ENCODE results near the gene NOB1.

- TF ChIP-seq, protein P1, sequence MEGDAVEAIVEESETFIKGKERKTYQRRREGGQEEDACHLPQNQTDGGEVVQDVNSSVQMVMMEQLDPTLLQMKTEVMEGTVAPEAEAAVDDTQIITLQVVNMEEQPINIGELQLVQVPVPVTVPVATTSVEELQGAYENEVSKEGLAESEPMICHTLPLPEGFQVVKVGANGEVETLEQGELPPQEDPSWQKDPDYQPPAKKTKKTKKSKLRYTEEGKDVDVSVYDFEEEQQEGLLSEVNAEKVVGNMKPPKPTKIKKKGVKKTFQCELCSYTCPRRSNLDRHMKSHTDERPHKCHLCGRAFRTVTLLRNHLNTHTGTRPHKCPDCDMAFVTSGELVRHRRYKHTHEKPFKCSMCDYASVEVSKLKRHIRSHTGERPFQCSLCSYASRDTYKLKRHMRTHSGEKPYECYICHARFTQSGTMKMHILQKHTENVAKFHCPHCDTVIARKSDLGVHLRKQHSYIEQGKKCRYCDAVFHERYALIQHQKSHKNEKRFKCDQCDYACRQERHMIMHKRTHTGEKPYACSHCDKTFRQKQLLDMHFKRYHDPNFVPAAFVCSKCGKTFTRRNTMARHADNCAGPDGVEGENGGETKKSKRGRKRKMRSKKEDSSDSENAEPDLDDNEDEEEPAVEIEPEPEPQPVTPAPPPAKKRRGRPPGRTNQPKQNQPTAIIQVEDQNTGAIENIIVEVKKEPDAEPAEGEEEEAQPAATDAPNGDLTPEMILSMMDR (IDR thresholded peaks at IDR 0.05 in 8 of 11, conservative IDR thresholded peaks at IDR 0.05 in 3 of 11) = no peak
- TF ChIP-seq POLR2A (IDR thresholded peaks at IDR 0.05) (no peak), POLR2AphosphoS5 (IDR thresholded peaks at IDR 0.05) (no peak)
These were observed 62.5 kb downstream of the NOB1 start for GRCh38 chr16:69691980-69692911.
